Hepatocyte (in vitro differentiated cells): ENCODE results near the gene SCFD2. TPM values are rescaled to one million over a fixed set of nuclear protein-coding genes. Genes with fewer than 3 reads are reported as not detected.
A peak's percentile ranks its signal among the peaks of the same experiment; 100 is the strongest.

ENCODE experiments used
- DNase-seq: peaks from one replicate; pipeline ENCODE4 v3.0.0-alpha.2; 2016; ENCODE audit warnings: low spot score
- H2AFZ ChIP-seq: fragments of 200-600 bp; sonication (generic); 2 replicates; pipeline ENCODE4 v1.6.0; 2016; ENCODE audit warnings: antibody characterized with exemption, mild to moderate bottlenecking
- H3K27ac ChIP-seq: fragments of 200-600 bp; sonication (generic); 2 replicates; pipeline ENCODE4 v1.5.1; 2016; ENCODE audit warnings: mild to moderate bottlenecking
- H3K27me3 ChIP-seq: fragments of 200-600 bp; sonication (generic); 2 replicates; pipeline ENCODE4 v1.6.1; 2016
- H3K36me3 ChIP-seq: fragments of 200-600 bp; sonication (generic); replicated peaks from 2 replicates; pipeline ENCODE4 v1.5.1; 2016; ENCODE audit warnings: low read depth; ENCODE audit not compliant: insufficient read depth
- H3K4me1 ChIP-seq: fragments of 200-600 bp; sonication (generic); 2 replicates; pipeline ENCODE4 v1.5.1; 2016; ENCODE audit warnings: mild to moderate bottlenecking, moderate library complexity; ENCODE audit not compliant: insufficient read depth
- H3K4me2 ChIP-seq: fragments of 200-600 bp; sonication (generic); 2 replicates; pipeline ENCODE4 v1.6.0; 2016
- H3K4me3 ChIP-seq: fragments of 200-600 bp; sonication (generic); 2 replicates; pipeline ENCODE4 v1.5.1; 2016; ENCODE audit warnings: mild to moderate bottlenecking
- H3K79me2 ChIP-seq: fragments of 200-600 bp; sonication (generic); 2 replicates; pipeline ENCODE4 v1.6.0; 2017; ENCODE audit warnings: mild to moderate bottlenecking
- H3K9me2 ChIP-seq: fragments of 200-600 bp; sonication (generic); replicated peaks from 2 replicates; pipeline ENCODE4 v1.6.0; 2017; ENCODE audit warnings: mild to moderate bottlenecking; ENCODE audit not compliant: insufficient read depth
- H3K9me3 ChIP-seq: fragments of 200-600 bp; sonication (generic); 2 replicates; pipeline ENCODE4 v1.5.1; 2016; ENCODE audit warnings: low read depth, mild to moderate bottlenecking
- H4K20me1 ChIP-seq: fragments of 200-600 bp; sonication (generic); 2 replicates; pipeline ENCODE4 v1.6.0; 2016; ENCODE audit warnings: mild to moderate bottlenecking; ENCODE audit not compliant: insufficient read depth, poor library complexity, severe bottlenecking
- EZH2 ChIP-seq: fragments of 200-600 bp; sonication (generic); IDR thresholded peaks from 2 replicates; pipeline ENCODE4 v1.6.1; 2016; ENCODE audit warnings: antibody characterized with exemption, mild to moderate bottlenecking, borderline replicate concordance
- EZH2phosphoT487 ChIP-seq: fragments of 200-600 bp; sonication (generic); IDR thresholded peaks from one replicate; pipeline ENCODE4 v1.6.1; 2018; ENCODE audit warnings: antibody characterized with exemption, mild to moderate bottlenecking, low read depth, moderate library complexity; ENCODE audit not compliant: unreplicated experiment, severe bottlenecking
- WGBS: methylation state at CpG from one replicate; pipeline ENCODE4 v1.1.6; 2016; ENCODE audit warnings: low lambda C conversion rate; ENCODE audit errors: missing lambda C conversion rate; 5-methylcytosine and 5-hydroxymethylcytosine counted together
- polyA plus RNA-seq: library from polyadenylated mRNA; unstranded; fragments of >200 nt; fragmentation: Nextera tagmentation; extraction: Ambion mirVana; gene quantifications from 2 replicates; pipeline ENCODE4 v1.2.1, GENCODE V29; 2016
- total RNA-seq: library from RNA; depleted of rRNA; stranded (reverse); fragments of >200 nt; gene quantifications from 2 replicates; pipeline ENCODE4 v1.2.3, GENCODE V29; 2014
- TF ChIP-seq, protein P1 (sequence below): fragments of 200-600 bp; sonication (generic); IDR thresholded peaks from 2 replicates; pipeline ENCODE4 v1.5.1; 2016; ENCODE audit warnings: antibody characterized with exemption, mild to moderate bottlenecking; ENCODE audit not compliant: poor library complexity

Gene SCFD2
- total and polyA plus RNA-seq, 2 experiments from 2014 or later, result 8.4 to 15.7 TPM

- H2AFZ ChIP-seq, result no peak overlapping the region
- peak overlapping the region; percentile 5 for H3K27ac ChIP-seq
- no peak for TF ChIP-seq EZH2phosphoT487
- TF ChIP-seq, protein P1, sequence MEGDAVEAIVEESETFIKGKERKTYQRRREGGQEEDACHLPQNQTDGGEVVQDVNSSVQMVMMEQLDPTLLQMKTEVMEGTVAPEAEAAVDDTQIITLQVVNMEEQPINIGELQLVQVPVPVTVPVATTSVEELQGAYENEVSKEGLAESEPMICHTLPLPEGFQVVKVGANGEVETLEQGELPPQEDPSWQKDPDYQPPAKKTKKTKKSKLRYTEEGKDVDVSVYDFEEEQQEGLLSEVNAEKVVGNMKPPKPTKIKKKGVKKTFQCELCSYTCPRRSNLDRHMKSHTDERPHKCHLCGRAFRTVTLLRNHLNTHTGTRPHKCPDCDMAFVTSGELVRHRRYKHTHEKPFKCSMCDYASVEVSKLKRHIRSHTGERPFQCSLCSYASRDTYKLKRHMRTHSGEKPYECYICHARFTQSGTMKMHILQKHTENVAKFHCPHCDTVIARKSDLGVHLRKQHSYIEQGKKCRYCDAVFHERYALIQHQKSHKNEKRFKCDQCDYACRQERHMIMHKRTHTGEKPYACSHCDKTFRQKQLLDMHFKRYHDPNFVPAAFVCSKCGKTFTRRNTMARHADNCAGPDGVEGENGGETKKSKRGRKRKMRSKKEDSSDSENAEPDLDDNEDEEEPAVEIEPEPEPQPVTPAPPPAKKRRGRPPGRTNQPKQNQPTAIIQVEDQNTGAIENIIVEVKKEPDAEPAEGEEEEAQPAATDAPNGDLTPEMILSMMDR, result peak; percentile 79
- 0% methylated on average over 1 of the region's 1 CpG for WGBS
- H3K4me1 ChIP-seq, result peaks cover 13% of the 10 kb centered on the region
- no peak overlapping the region for H3K4me2 ChIP-seq
- H3K4me3 ChIP-seq, result no peak overlapping the region
- H3K79me2 ChIP-seq, result no peaks in the 10 kb centered on the region
- no peaks in the 10 kb centered on the region for H3K9me3 ChIP-seq
- H3K36me3 ChIP-seq, result no peaks in the 10 kb centered on the region
- no peaks in the 10 kb centered on the region for H3K9me2 ChIP-seq
- DNase-seq, result peak; percentile 84
- no peaks in the 10 kb centered on the region for H4K20me1 ChIP-seq
- H3K27me3 ChIP-seq, result no peaks in the 10 kb centered on the region
Observed at GRCh38 chr4:52983563-52984303, 382.1 kb downstream of the SCFD2 start.

GRCh38 chr4:52982946-52983340 is 382.9 kb downstream of the SCFD2 start:
- no peak overlapping the region for H3K4me2 ChIP-seq

DNA sequence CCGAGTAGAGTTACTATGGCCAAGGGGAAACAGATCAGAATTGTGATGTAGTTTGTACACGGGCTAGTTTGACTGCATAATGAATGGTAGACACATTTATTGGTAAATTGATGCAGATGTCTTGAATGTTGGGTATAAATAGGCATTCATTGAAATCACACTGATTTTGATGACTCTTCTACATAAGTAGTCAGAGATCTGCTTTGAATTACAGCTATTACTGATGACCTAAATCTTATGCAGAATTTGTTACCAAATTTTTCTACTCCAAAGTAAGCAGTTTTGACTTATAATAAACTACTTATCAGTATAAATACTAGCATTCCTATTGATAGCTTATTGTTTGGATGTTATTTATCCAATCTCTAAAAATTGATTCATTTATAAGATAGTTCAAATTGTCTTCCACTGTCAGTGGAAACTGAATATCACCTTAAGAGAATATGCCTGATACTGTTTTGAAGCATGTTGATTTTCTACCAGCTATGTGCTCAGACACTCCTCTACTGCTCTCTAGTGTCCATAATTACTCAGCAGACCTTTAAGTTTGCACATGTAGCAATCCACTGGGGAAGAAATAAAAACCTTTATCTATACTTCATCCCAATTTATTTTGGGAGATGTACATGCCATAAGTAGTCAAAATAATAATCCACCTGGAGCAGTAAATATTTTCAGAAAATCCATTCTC is 383.5 kb downstream of the SCFD2 start:
- no peaks in the 10 kb centered on the region for H3K27me3 ChIP-seq
- H3K9me2 ChIP-seq, result no peaks in the 10 kb centered on the region

More at GRCh38 chr4:52982946-52983340, 382.9 kb downstream of the SCFD2 start:
- Histone ChIP-seq H2AFZ (no peak overlapping the region), H4K20me1 (no peaks in the 10 kb centered on the region), H3K4me1 (peaks cover 13% of the 10 kb centered on the region), H3K27me3 (no peaks in the 10 kb centered on the region), H3K4me3 (no peak overlapping the region), H3K9me3 (no peaks in the 10 kb centered on the region), H3K9me2 (no peaks in the 10 kb centered on the region), H3K27ac (no peak overlapping the region), H3K36me3 (no peaks in the 10 kb centered on the region), H3K79me2 (no peaks in the 10 kb centered on the region)
- WGBS, result 58% methylated on average over 3 of the region's 3 CpGs
- TF ChIP-seq EZH2phosphoT487 (no peak), EZH2 (no peak)
- TF ChIP-seq, protein P1, result no peak
- DNase-seq, result no peak

More for the DNA sequence above, 383.5 kb downstream of the SCFD2 start:
- H3K9me3 ChIP-seq, result no peaks in the 10 kb centered on the region
- H2AFZ ChIP-seq, result no peak overlapping the region
- H3K4me1 ChIP-seq, result peaks cover 13% of the 10 kb centered on the region
- no peak overlapping the region for H3K4me3 ChIP-seq
- no peaks in the 10 kb centered on the region for H3K79me2 ChIP-seq
- no peak overlapping the region for H3K4me2 ChIP-seq
- no peaks in the 10 kb centered on the region for H4K20me1 ChIP-seq
- TF ChIP-seq, protein P1, result peak; percentile 81
- TF ChIP-seq EZH2phosphoT487, result no peak
- H3K36me3 ChIP-seq, result no peaks in the 10 kb centered on the region
- no peak overlapping the region for H3K27ac ChIP-seq
- peak; percentile 63 for DNase-seq
- 62% methylated on average over 2 of the region's 2 CpGs for WGBS
